CD8-positive, alpha-beta memory T cell (primary cell): ENCODE results near the gene UQCC2. TPM values are rescaled to one million over a fixed set of nuclear protein-coding genes. Genes with fewer than 3 reads are reported as not detected.

Experiments
- polyA plus RNA-seq: library from polyadenylated mRNA; unstranded; fragments of 300-500 nt; fragmentation: Illumina TruSeq; gene quantifications from one replicate; pipeline ENCODE4 v1.2.3, GENCODE V29; 2021
- total RNA-seq, 2 experiments: library from RNA; stranded (reverse); gene quantifications; one replicate each; pipeline ENCODE4 v1.2.3, GENCODE V29; 2021

Gene UQCC2
- total and polyA plus RNA-seq, 3 experiments from 2014 or later, result 46.7 to 157 (median 150) TPM

Other genes with a start within 250 kb of the UQCC2 start
- gene BAK1, start 131.4 kb downstream of the UQCC2 start, total RNA-seq, result 10 to 100 TPM; 48.5 to 50.1 TPM
- 43.4 TPM for gene BAK1, start 131.4 kb downstream of the UQCC2 start, polyA plus RNA-seq
- gene ITPR3, start 90.4 kb downstream of the UQCC2 start, total RNA-seq, result 10 to 100 TPM; 42.0 to 43.3 TPM
- 7.9 TPM for gene ITPR3, start 90.4 kb downstream of the UQCC2 start, polyA plus RNA-seq
- not detected for gene IP6K3, start 35.2 kb upstream of the UQCC2 start, total RNA-seq
- not detected for gene IP6K3, start 35.2 kb upstream of the UQCC2 start, polyA plus RNA-seq
- 10 to 100 TPM; 51.8 to 55.5 TPM for gene LEMD2, start 77.4 kb upstream of the UQCC2 start, total RNA-seq
- gene LEMD2, start 77.4 kb upstream of the UQCC2 start, polyA plus RNA-seq, result 45.4 TPM
- gene MLN, start 92.3 kb upstream of the UQCC2 start, total RNA-seq, result not detected
- gene MLN, start 92.3 kb upstream of the UQCC2 start, polyA plus RNA-seq, result not detected